Measurements from ENCODE around the gene CTSH.

DNA sequence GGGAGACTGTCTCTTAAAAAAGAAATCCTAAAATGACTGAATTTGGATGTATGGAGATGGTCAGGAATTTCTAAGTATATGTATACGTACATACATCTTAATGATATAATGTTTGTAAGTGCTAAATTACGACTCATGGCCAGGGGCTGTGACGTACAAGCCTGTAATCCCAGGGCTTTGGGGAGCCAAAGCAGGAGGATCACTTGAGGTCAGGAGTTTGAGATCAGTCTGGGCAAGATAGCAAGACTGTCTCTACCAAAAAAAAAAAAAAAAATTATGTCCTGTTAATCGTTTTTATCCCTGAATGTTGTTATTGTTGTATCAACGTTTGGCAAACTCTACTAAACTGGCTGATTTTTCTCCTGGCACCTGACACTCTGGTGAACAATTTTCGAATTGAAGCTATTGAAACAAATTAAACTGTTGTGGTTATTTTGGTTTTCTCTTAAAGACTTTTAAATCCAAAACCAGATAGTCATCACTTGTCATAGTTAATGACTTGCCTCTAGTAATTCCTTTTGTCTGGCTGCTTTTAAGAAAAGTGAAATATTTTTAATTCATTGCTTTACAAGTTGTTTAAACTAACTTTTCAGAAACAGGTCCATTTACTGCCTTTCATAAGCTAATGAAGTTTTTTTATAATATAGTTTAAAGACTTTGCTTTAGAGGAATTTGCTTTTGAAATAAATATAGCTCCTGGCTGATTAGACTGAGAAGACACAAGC is 65.2 kb downstream of the CTSH start:
- TF ChIP-seq CTCF (IDR thresholded peaks at IDR 0.05) (no peak), POLR2AphosphoS5 (IDR thresholded peaks at IDR 0.05) (no peak)

All from transverse colon (tissue), 4 donors.